Measurements from ENCODE around the gene HHAT. TPM values are rescaled to one million over a fixed set of nuclear protein-coding genes. Genes with fewer than 3 reads are reported as not detected.

The HHAT gene
- total RNA-seq, 2 experiments from 2014 or later: 5.2 to 9.5 TPM

GRCh38 chr1:210482945-210483617 lies 154.4 kb downstream of the HHAT start:
- H3K4me3 ChIP-seq (ENCODE audit: low read depth, low read length, poor library complexity, severe bottlenecking): no peak overlapping the region
- no TSS peak for BruUV-seq (replicated peaks)
- TF ChIP-seq CTCF (conservative IDR thresholded peaks at IDR 0.05; ENCODE audit: low read length) (no peak), EZH2phosphoT487 (IDR thresholded peaks at IDR 0.05; ENCODE audit: borderline replicate concordance, low read depth, low read length) (no peak)
- no peak overlapping the region for H3K27ac ChIP-seq (ENCODE audit: low read depth, low read length, poor library complexity, severe bottlenecking)
- H3K4me2 ChIP-seq (ENCODE audit: low read length): no peak overlapping the region
- H3K36me3 ChIP-seq (ENCODE audit: insufficient read depth, low read length): no peaks in the 10 kb centered on the region
- no peaks in the 10 kb centered on the region for H3K79me2 ChIP-seq (ENCODE audit: insufficient read depth, low read depth, low read length)
- H4K20me1 ChIP-seq (ENCODE audit: insufficient read depth, low read length): no peaks in the 10 kb centered on the region
- CTCF ChIA-PET (ENCODE audit: unreplicated experiment): no interaction called here
- intact Hi-C loops (cut with micrococcal nuclease; ENCODE audit: unreplicated experiment): no loop called here
- H3K4me1 ChIP-seq (ENCODE audit: insufficient read depth, low read length, poor library complexity, severe bottlenecking): no peaks in the 10 kb centered on the region
- H3K9me2 ChIP-seq (ENCODE audit: insufficient read depth, low read length): no peaks in the 10 kb centered on the region
- no peak for DNase-seq (ENCODE audit: low spot score)
- no peaks in the 10 kb centered on the region for H3K9me3 ChIP-seq (ENCODE audit: low read length)
- no peak overlapping the region for H2AFZ ChIP-seq (ENCODE audit: low read length)
- POLR2A ChIA-PET: interaction anchor here (0.6 to 1.3 kb wide), 4 partner anchors 11 to 62 kb away, joined by 3 to 5 read pairs (median 3); no protein-coding TSS in a partner anchor

- H3K9me3 ChIP-seq (ENCODE audit: low read length): no peaks in the 10 kb centered on the region
- DNase-seq (ENCODE audit: low spot score): no peak
- no peaks in the 10 kb centered on the region for H3K9me2 ChIP-seq (ENCODE audit: insufficient read depth, low read length)
- no peak for TF ChIP-seq CTCF (conservative IDR thresholded peaks at IDR 0.05; ENCODE audit: low read length)
- no peak for TF ChIP-seq EZH2phosphoT487 (IDR thresholded peaks at IDR 0.05; ENCODE audit: borderline replicate concordance, low read depth, low read length)
- no peaks in the 10 kb centered on the region for H3K36me3 ChIP-seq (ENCODE audit: insufficient read depth, low read length)
- H4K20me1 ChIP-seq (ENCODE audit: insufficient read depth, low read length): no peaks in the 10 kb centered on the region
- ChIA-PET POLR2A (interaction anchor here (0.6 to 1.3 kb wide), 3 partner anchors 10 to 61 kb away, joined by 3 to 5 read pairs (median 3); no protein-coding TSS in a partner anchor), CTCF (ENCODE audit: unreplicated experiment) (no interaction called here)
- H3K4me3 ChIP-seq (ENCODE audit: low read depth, low read length, poor library complexity, severe bottlenecking): no peak overlapping the region
- no peaks in the 10 kb centered on the region for H3K4me1 ChIP-seq (ENCODE audit: insufficient read depth, low read length, poor library complexity, severe bottlenecking)
- no peak overlapping the region for H3K4me2 ChIP-seq (ENCODE audit: low read length)
- no peak overlapping the region for H3K27ac ChIP-seq (ENCODE audit: low read depth, low read length, poor library complexity, severe bottlenecking)
- H2AFZ ChIP-seq (ENCODE audit: low read length): no peak overlapping the region
- no TSS peak for BruUV-seq (replicated peaks)
- intact Hi-C loops (cut with micrococcal nuclease; ENCODE audit: unreplicated experiment): no loop called here
- no peaks in the 10 kb centered on the region for H3K79me2 ChIP-seq (ENCODE audit: insufficient read depth, low read depth, low read length)
These were observed 155.1 kb downstream of the HHAT start for GRCh38 chr1:210483821-210484220.

- Histone ChIP-seq H3K4me3 (ENCODE audit: low read depth, low read length, poor library complexity, severe bottlenecking) (no peak overlapping the region), H3K27ac (ENCODE audit: low read depth, low read length, poor library complexity, severe bottlenecking) (no peak overlapping the region), H3K4me1 (ENCODE audit: insufficient read depth, low read length, poor library complexity, severe bottlenecking) (no peaks in the 10 kb centered on the region), H3K79me2 (ENCODE audit: insufficient read depth, low read depth, low read length) (no peaks in the 10 kb centered on the region), H3K9me2 (ENCODE audit: insufficient read depth, low read length) (no peaks in the 10 kb centered on the region), H2AFZ (ENCODE audit: low read length) (no peak overlapping the region), H3K36me3 (ENCODE audit: insufficient read depth, low read length) (no peaks in the 10 kb centered on the region), H3K9me3 (ENCODE audit: low read length) (no peaks in the 10 kb centered on the region), H3K4me2 (ENCODE audit: low read length) (no peak overlapping the region), H4K20me1 (ENCODE audit: insufficient read depth, low read length) (no peaks in the 10 kb centered on the region)
- intact Hi-C loops (cut with micrococcal nuclease; ENCODE audit: unreplicated experiment): no loop called here
- no peak for DNase-seq (ENCODE audit: low spot score)
- no peak for TF ChIP-seq EZH2phosphoT487 (IDR thresholded peaks at IDR 0.05; ENCODE audit: borderline replicate concordance, low read depth, low read length)
- no peak for TF ChIP-seq CTCF (conservative IDR thresholded peaks at IDR 0.05; ENCODE audit: low read length)
- ChIA-PET CTCF (ENCODE audit: unreplicated experiment) (no interaction called here), POLR2A (interaction anchor here (0.7 to 1.0 kb wide), 2 partner anchors 15 to 40 kb away, joined by 3 read pairs; no protein-coding TSS in a partner anchor)
- no TSS peak for BruUV-seq (replicated peaks)
These were observed 158.3 kb downstream of the HHAT start for GRCh38 chr1:210487021-210487420.
